Heart left ventricle (tissue), 16 donors: ENCODE results near the gene IMPG2. TPM values are rescaled to one million over a fixed set of nuclear protein-coding genes. Genes with fewer than 3 reads are reported as not detected.

ENCODE experiments used
- ATAC-seq, 4 donors: fragments of 200-7000 bp; cut with Tn5 transposase; one replicate each; pipeline ENCODE4 v1.9.1; 2020 to 2022; ENCODE audit warnings: moderate library complexity in 4 of 4, mild to moderate bottlenecking in 3 of 4, moderate number of reproducible peaks in 1 of 4
- DNase-seq, 5 donors: peaks; one replicate each; pipeline ENCODE4 v3.0.0-alpha.2; 2020
- H3K27ac ChIP-seq, 12 donors: fragments of 200-600 bp; sonication (generic) in 4 of 12; one replicate each; pipeline versions ENCODE4 v1.5.0 to v1.8.0; 2016 to 2022; ENCODE audit warnings: mild to moderate bottlenecking in 2 of 12
- H3K27me3 ChIP-seq, 9 donors: fragments of 200-600 bp; sonication (generic) in 2 of 9; one replicate each; pipeline versions ENCODE4 v1.5.1 to v1.8.0; 2016 to 2022; ENCODE audit warnings: mild to moderate bottlenecking in 3 of 9
- H3K36me3 ChIP-seq, 9 donors: fragments of 200-600 bp; sonication (generic) in 2 of 9; one replicate each; pipeline versions ENCODE4 v1.5.0 to v1.8.0; 2018 to 2022; ENCODE audit warnings: mild to moderate bottlenecking in 2 of 9
- H3K4me1 ChIP-seq, 12 donors: fragments of 200-600 bp; sonication (generic) in 4 of 12; one replicate each; pipeline versions ENCODE4 v1.5.0 to v1.8.0; 2016 to 2022; ENCODE audit warnings: mild to moderate bottlenecking in 3 of 12
- H3K4me3 ChIP-seq, 12 donors: fragments of 200-600 bp; sonication (generic) in 4 of 12; one replicate each; pipeline versions ENCODE4 v1.5.0 to v1.8.0; 2017 to 2022; ENCODE audit warnings: mild to moderate bottlenecking in 9 of 12, moderate library complexity in 4 of 12
- H3K9me3 ChIP-seq, 12 donors: fragments of 200-600 bp; sonication (generic) in 4 of 12; one replicate each; pipeline versions ENCODE4 v1.5.0 to v1.8.0; 2016 to 2022; ENCODE audit warnings: mild to moderate bottlenecking in 1 of 12
- CTCF ChIP-seq, 12 donors: fragments of 200-600 bp; sonication (generic) in 4 of 12; IDR thresholded peaks; one replicate each; pipeline versions ENCODE4 v1.5.0 to v1.8.0; 2018 to 2022; ENCODE audit warnings: antibody characterized with exemption in 12 of 12, mild to moderate bottlenecking in 5 of 12
- POLR2A ChIP-seq, 2 donors: fragments of 450-650 bp; IDR thresholded peaks; one replicate each; pipeline ENCODE4 v1.6.1; 2017; ENCODE audit warnings: antibody characterized with exemption in 2 of 2, mild to moderate bottlenecking in 2 of 2, moderate library complexity in 2 of 2
- WGBS, 4 donors: extraction: QIAGEN DNeasy Blood & Tissue Kit in 2 of 4; methylation state at CpG; one replicate each; pipeline versions ENCODE4 v1.1.5 to v1.1.7; 2013 to 2018; 5-methylcytosine and 5-hydroxymethylcytosine counted together
- intact Hi-C, 10 donors: fragments of 100-400 bp; cut with DNase I; formaldehyde crosslinking; loops; one replicate each; pipeline versions ENCODE4 v1.11.1 to v1.14.2; 2022
- polyA plus RNA-seq, 2 donors: library from polyadenylated mRNA; stranded (reverse); fragments of 200-250 nt; gene quantifications; one replicate each; pipeline ENCODE4 v1.2.3, GENCODE V29; 2013
- total RNA-seq, 9 donors: library from RNA; depleted of rRNA in 2 of 9; stranded (reverse); fragments of >200 nt in 2 of 9; fragmentation: NEBNext Ultra II Directional in 3 of 9; extraction: Animal tissue kit (Norgen Biotek cat#: 25700) in 3 of 9; gene quantifications; one replicate each; pipeline versions ENCODE4 v1.1.0 to v1.2.4, GENCODE V29; 2016 to 2023
- donor health status: ischemic (EF 13 %, LVEDD 7.1; RV severe dilation, severe dysfunction).
- donor health status: healthy with polysubstance abuse.
- donor health status: DM: no; HTN: yes; CAD: no.
- donor health status: DM: no; HTN: no; CAD: no.
- donor health status: ischemic (EF 25% LVEDD 6.9; RV normal size, moderate dysfunction).
- donor health status: ischemic (EF 25% LVEDD 5.7; RV mildly dilated, moderate dysfunction).
- donor health status: healthy.
- donor health status: DM: yes; HTN: yes; CAD: no.
- donor health status: ischemic (EF 35%, LVEDD 5.7; RV mildly dilated, moderate dysfunction).
- donor health status: nonischemic (EF 11% LVEDD 7.7; RV severe dilation, severe dysfunction).
- donor health status: DM: yes; HTN: yes; CAD: no.
- donor health status: PGD.
- donor health status: ischemic (EF 29% LVEDD 5.4; RV normal size, mild dysfunction).
- donor health status: nonischemic (EF 23%, LVEDD 6.1; RV moderate dilation, normal function).

IMPG2 gene
- total and polyA plus RNA-seq, 11 donors = 0.06 to 0.41 (median 0.19) TPM; not detected in 1

GRCh38 chr3:101252307-101252706 is 68.1 kb downstream of the IMPG2 start:
- Histone ChIP-seq H3K36me3 (no peaks in the 10 kb centered on the region), H3K27me3 (no peaks in the 10 kb centered on the region), H3K9me3 (no peaks in the 10 kb centered on the region), H3K4me3 (no peak overlapping the region), H3K27ac (no peak overlapping the region), H3K4me1 (peaks cover 0 to 14% (median 0%) of the 10 kb centered on the region in 12 donors)
- ATAC-seq (no peak), DNase-seq (no peak)
- TF ChIP-seq POLR2A (IDR thresholded peaks at IDR 0.05) (no peak), CTCF (IDR thresholded peaks at IDR 0.05) (no peak)
- 90 to 100% (median 92%) methylated on average over 1 of the region's 1 CpG for WGBS, 4 donors
- intact Hi-C loops = no loop called here

- Histone ChIP-seq H3K27ac (no peak overlapping the region), H3K9me3 (no peaks in the 10 kb centered on the region), H3K27me3 (no peaks in the 10 kb centered on the region), H3K4me1 (peaks cover 0 to 14% (median 0%) of the 10 kb centered on the region in 12 donors), H3K4me3 (no peak overlapping the region), H3K36me3 (no peaks in the 10 kb centered on the region)
- WGBS, 4 donors = 76 to 86% (median 83%) methylated on average over 2 of the region's 2 CpGs
- ATAC-seq (no peak), DNase-seq (no peak)
- TF ChIP-seq CTCF (IDR thresholded peaks at IDR 0.05) (no peak), POLR2A (IDR thresholded peaks at IDR 0.05) (no peak)
- intact Hi-C loops = no loop called here
Observed at GRCh38 chr3:101251441-101251840, 68.9 kb downstream of the IMPG2 start.

GRCh38 chr3:101249522-101249921 is 70.9 kb downstream of the IMPG2 start:
- H3K9me3 ChIP-seq = no peaks in the 10 kb centered on the region
- H3K27me3 ChIP-seq = no peaks in the 10 kb centered on the region
- TF ChIP-seq CTCF (IDR thresholded peaks at IDR 0.05) = no peak
- TF ChIP-seq POLR2A (IDR thresholded peaks at IDR 0.05) = no peak
- DNase-seq (no peak), ATAC-seq (no peak)
- intact Hi-C loops = no loop called here
- WGBS, 4 donors = 81 to 88% (median 83%) methylated on average over 3 of the region's 3 CpGs
- no peak overlapping the region for H3K4me3 ChIP-seq
- peaks cover 0 to 14% (median 0%) of the 10 kb centered on the region in 12 donors for H3K4me1 ChIP-seq
- H3K36me3 ChIP-seq = no peaks in the 10 kb centered on the region
- no peak overlapping the region for H3K27ac ChIP-seq

GRCh38 chr3:101248736-101249135 is 71.6 kb downstream of the IMPG2 start:
- Histone ChIP-seq H3K4me3 (no peak overlapping the region), H3K27ac (peak overlapping the region in 1 of 12 donors; percentile 11), H3K9me3 (no peaks in the 10 kb centered on the region), H3K4me1 (peaks cover 0 to 14% (median 0%) of the 10 kb centered on the region in 12 donors), H3K27me3 (no peaks in the 10 kb centered on the region), H3K36me3 (no peaks in the 10 kb centered on the region)
- intact Hi-C loops = no loop called here
- ATAC-seq = no peak
- no peak for DNase-seq
- 41 to 59% (median 56%) methylated on average over 2 of the region's 2 CpGs for WGBS, 4 donors
- TF ChIP-seq CTCF (IDR thresholded peaks at IDR 0.05) = no peak
- TF ChIP-seq POLR2A (IDR thresholded peaks at IDR 0.05) = no peak
